OCI-LY7 (cell line): Measurements from ENCODE around the gene FHIT.

Experiments
- EZH2phosphoT487 ChIP-seq: fragments of 200-600 bp; sonication (generic); IDR thresholded peaks from 2 replicates; pipeline ENCODE4 v1.6.1; 2018; ENCODE audit warnings: low read depth, borderline replicate concordance, mild to moderate bottlenecking, mixed run types, antibody characterized with exemption, low read length, moderate library complexity, mixed read lengths
- TF ChIP-seq, protein P1 (sequence below): fragments of 200-600 bp; sonication (generic); conservative IDR thresholded peaks from 2 replicates; pipeline ENCODE4 v1.5.1; 2014; ENCODE audit warnings: mild to moderate bottlenecking, antibody characterized with exemption, low read length, moderate library complexity, mixed read lengths

DNA sequence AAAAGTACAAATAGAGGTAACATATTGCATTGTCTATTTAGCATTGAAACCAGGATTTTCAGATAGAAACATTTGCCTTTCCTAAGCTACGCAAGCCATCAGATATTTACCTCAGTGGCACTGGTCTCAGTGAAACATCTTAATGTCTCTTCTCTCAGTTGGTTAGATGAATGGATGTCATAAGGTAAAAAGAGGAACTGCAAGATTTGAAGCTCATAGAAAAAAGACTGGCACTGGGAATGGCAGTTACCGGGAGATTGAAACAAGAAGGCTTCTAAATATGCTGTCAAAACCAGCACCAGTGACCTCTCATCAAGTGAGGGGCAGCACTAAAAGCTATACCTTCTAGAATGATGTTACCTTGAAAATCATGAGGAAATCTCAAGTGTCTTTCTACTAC lies 486.4 kb downstream of the FHIT start:
- TF ChIP-seq, protein P1, sequence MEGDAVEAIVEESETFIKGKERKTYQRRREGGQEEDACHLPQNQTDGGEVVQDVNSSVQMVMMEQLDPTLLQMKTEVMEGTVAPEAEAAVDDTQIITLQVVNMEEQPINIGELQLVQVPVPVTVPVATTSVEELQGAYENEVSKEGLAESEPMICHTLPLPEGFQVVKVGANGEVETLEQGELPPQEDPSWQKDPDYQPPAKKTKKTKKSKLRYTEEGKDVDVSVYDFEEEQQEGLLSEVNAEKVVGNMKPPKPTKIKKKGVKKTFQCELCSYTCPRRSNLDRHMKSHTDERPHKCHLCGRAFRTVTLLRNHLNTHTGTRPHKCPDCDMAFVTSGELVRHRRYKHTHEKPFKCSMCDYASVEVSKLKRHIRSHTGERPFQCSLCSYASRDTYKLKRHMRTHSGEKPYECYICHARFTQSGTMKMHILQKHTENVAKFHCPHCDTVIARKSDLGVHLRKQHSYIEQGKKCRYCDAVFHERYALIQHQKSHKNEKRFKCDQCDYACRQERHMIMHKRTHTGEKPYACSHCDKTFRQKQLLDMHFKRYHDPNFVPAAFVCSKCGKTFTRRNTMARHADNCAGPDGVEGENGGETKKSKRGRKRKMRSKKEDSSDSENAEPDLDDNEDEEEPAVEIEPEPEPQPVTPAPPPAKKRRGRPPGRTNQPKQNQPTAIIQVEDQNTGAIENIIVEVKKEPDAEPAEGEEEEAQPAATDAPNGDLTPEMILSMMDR, result no peak
- TF ChIP-seq EZH2phosphoT487, result no peak
